K562 (cell line): ENCODE data around the gene ABI2. TPM values are rescaled to one million over a fixed set of nuclear protein-coding genes. Genes with fewer than 3 reads are reported as not detected.

Experiments
- JUND ChIP-seq, 2 experiments: IDR thresholded peaks; 2 replicates in 1 of 2; 3 replicates in 1 of 2; pipeline ENCODE4 v1.6.1; 2011; ENCODE audit warnings: borderline replicate concordance in 2 of 2, low read depth in 2 of 2, low read length in 2 of 2, improper control_type of control experiment in 1 of 2, missing biosample characterization in 1 of 2, missing genetic modification characterization in 1 of 2, missing genetic modification reagents in 1 of 2
- RERE ChIP-seq: sonication (generic); formaldehyde crosslinking; IDR thresholded peaks from 2 replicates; pipeline ENCODE4 v1.8.0; 2023; ENCODE audit warnings: missing genetic modification reagents, mild to moderate bottlenecking, borderline replicate concordance
- ZNF609 ChIP-seq: sonication (generic); formaldehyde crosslinking; IDR thresholded peaks from 2 replicates; pipeline ENCODE4 v1.8.1; 2023; ENCODE audit warnings: missing genetic modification reagents, mild to moderate bottlenecking, borderline replicate concordance
- polyA plus RNA-seq, 8 experiments: library from polyadenylated mRNA; depleted of rRNA in 4 of 8; stranded (reverse) in 5 of 8; unstranded in 3 of 8; fragments of >200 nt; fragmentation: Nextera tagmentation in 2 of 8; fragmentation: Illumina TruSeq in 1 of 8; extraction: Ambion mirVana in 2 of 8; extraction: Trizol in 1 of 8; gene quantifications; 2 replicates each; pipeline versions ENCODE4 v1.2.1 to v1.2.3, GENCODE V29; 2011 to 2014; ENCODE audit warnings: inconsistent platforms in 1 of 8, missing spikeins in 1 of 8
- total RNA-seq, 7 experiments: library from RNA; depleted of rRNA in 6 of 7; stranded (reverse); fragments of >200 nt in 6 of 7; fragmentation: Illumina TruSeq in 2 of 7; extraction: Trizol in 2 of 7; gene quantifications; 2 replicates each; pipeline versions ENCODE4 v1.2.1 to v1.2.3, GENCODE V29; 2011 to 2021; ENCODE audit warnings: low replicate concordance in 1 of 7

ABI2 gene
- total and polyA plus RNA-seq, 9 of the 15 experiments (the other 6 are each of a cell fraction or from before 2014, with no cell fraction given) = 5.3 to 24.3 (median 12.2) TPM

- TF ChIP-seq ZNF609 (CRISPR knock-in tag) (no peak), RERE (no peak), JUND (IDR thresholded peaks at IDR 0.05; ENCODE audit: borderline replicate concordance, low read depth, low read length) (no peak), JUND (tag; IDR thresholded peaks at IDR 0.05; ENCODE audit: borderline replicate concordance, low read depth, low read length) (no peak)
These were observed 142.2 kb downstream of the ABI2 start (continued) for GRCh38 chr2:203470371-203470770.
